ENCODE data around the gene ZBP1.
"Not testable (repeated sequence)": the region's sequence is repeated elsewhere in the genome, so short reads cannot be mapped to it uniquely, and the experiment has no call there.

The ZBP1 gene

GRCh38 chr20:57633945-57634491, 13.8 kb upstream of the ZBP1 start:
- Histone ChIP-seq H3K4me3 (no peak overlapping the region), H3K9me3 (ENCODE audit: low read depth, low read length) (no peaks in the 10 kb centered on the region; the same call in 1 of the 2 replicates), H3K27ac (no peak overlapping the region), H3K36me3 (ENCODE audit: insufficient read depth, low read length) (no peaks in the 10 kb centered on the region), H3K9ac (ENCODE audit: insufficient read length) (no peak overlapping the region)
- no peak for DNase-seq (ENCODE audit: low read depth, low spot score)
- TF ChIP-seq FOXP2 (optimal IDR thresholded peaks at IDR 0.05; ENCODE audit: control extremely low read depth, extremely low read length, insufficient read depth) (no peak), POLR2AphosphoS5 (IDR thresholded peaks at IDR 0.05; ENCODE audit: borderline replicate concordance, low read depth, low read length) (no peak), EZH2 (IDR thresholded peaks at IDR 0.05) (no peak)

GRCh38 chr20:57632286-57632685, 12.1 kb upstream of the ZBP1 start:
- H3K27ac ChIP-seq, result no peak overlapping the region
- no peaks in the 10 kb centered on the region for H3K36me3 ChIP-seq (ENCODE audit: insufficient read depth, low read length)
- no peak overlapping the region for H3K9ac ChIP-seq (ENCODE audit: insufficient read length)
- DNase-seq (ENCODE audit: low read depth, low spot score), result no peak
- H3K9me3 ChIP-seq (ENCODE audit: low read depth, low read length), result no peaks in the 10 kb centered on the region; the same call in 1 of the 2 replicates
- TF ChIP-seq POLR2AphosphoS5 (IDR thresholded peaks at IDR 0.05; ENCODE audit: borderline replicate concordance, low read depth, low read length), result no peak
- no peak for TF ChIP-seq EZH2 (IDR thresholded peaks at IDR 0.05)
- TF ChIP-seq FOXP2 (optimal IDR thresholded peaks at IDR 0.05; ENCODE audit: control extremely low read depth, extremely low read length, insufficient read depth), result no peak
- no peak overlapping the region for H3K4me3 ChIP-seq

GRCh38 chr20:57630061-57630460, 9.8 kb upstream of the ZBP1 start:
- no peaks in the 10 kb centered on the region for H3K36me3 ChIP-seq (ENCODE audit: insufficient read depth, low read length)
- no peak overlapping the region for H3K4me3 ChIP-seq
- no peak for TF ChIP-seq EZH2 (IDR thresholded peaks at IDR 0.05)
- TF ChIP-seq POLR2AphosphoS5 (IDR thresholded peaks at IDR 0.05; ENCODE audit: borderline replicate concordance, low read depth, low read length), result no peak
- no peak for TF ChIP-seq FOXP2 (optimal IDR thresholded peaks at IDR 0.05; ENCODE audit: control extremely low read depth, extremely low read length, insufficient read depth)
- DNase-seq (ENCODE audit: low read depth, low spot score), result no peak
- H3K9ac ChIP-seq (ENCODE audit: insufficient read length), result no peak overlapping the region
- H3K27ac ChIP-seq, result no peak overlapping the region
- H3K9me3 ChIP-seq (ENCODE audit: low read depth, low read length), result no peaks in the 10 kb centered on the region; the same call in 1 of the 2 replicates

GRCh38 chr20:57629491-57629901, 9.3 kb upstream of the ZBP1 start:
- H3K9me3 ChIP-seq (ENCODE audit: low read depth, low read length); H3K4me3 ChIP-seq; H3K36me3 ChIP-seq (ENCODE audit: insufficient read depth, low read length); DNase-seq (ENCODE audit: low read depth, low spot score); H3K27ac ChIP-seq; H3K9ac ChIP-seq (ENCODE audit: insufficient read length): not testable (repeated sequence)

- not testable (repeated sequence) for H3K36me3 ChIP-seq (ENCODE audit: insufficient read depth, low read length); H3K27ac ChIP-seq; DNase-seq (ENCODE audit: low read depth, low spot score); H3K9ac ChIP-seq (ENCODE audit: insufficient read length); H3K9me3 ChIP-seq (ENCODE audit: low read depth, low read length); H3K4me3 ChIP-seq
Observed at GRCh38 chr20:57628962-57629308, 8.7 kb upstream of the ZBP1 start.

GRCh38 chr20:57628047-57628961, 8.1 kb upstream of the ZBP1 start:
- H3K36me3 ChIP-seq (ENCODE audit: insufficient read depth, low read length), result no peaks in the 10 kb centered on the region
- DNase-seq (ENCODE audit: low read depth, low spot score), result peak; percentile 20
- no peak for TF ChIP-seq FOXP2 (optimal IDR thresholded peaks at IDR 0.05; ENCODE audit: control extremely low read depth, extremely low read length, insufficient read depth)
- no peak for TF ChIP-seq POLR2AphosphoS5 (IDR thresholded peaks at IDR 0.05; ENCODE audit: borderline replicate concordance, low read depth, low read length)
- TF ChIP-seq EZH2 (IDR thresholded peaks at IDR 0.05), result no peak
- peak overlapping the region; percentile 92 for H3K27ac ChIP-seq
- H3K9me3 ChIP-seq (ENCODE audit: low read depth, low read length), result no peaks in the 10 kb centered on the region; the same call in 1 of the 2 replicates
- peak overlapping the region; percentile 31 for H3K9ac ChIP-seq (ENCODE audit: insufficient read length)
- H3K4me3 ChIP-seq, result 0 out of 2 replicates have a peak overlapping the region, but pooled peaks have one; percentile 0

- H3K9ac ChIP-seq (ENCODE audit: insufficient read length), result no peak overlapping the region
- no peaks in the 10 kb centered on the region; the same call in 1 of the 2 replicates for H3K9me3 ChIP-seq (ENCODE audit: low read depth, low read length)
- H3K36me3 ChIP-seq (ENCODE audit: insufficient read depth, low read length), result no peaks in the 10 kb centered on the region
- no peak for DNase-seq (ENCODE audit: low read depth, low spot score)
- H3K4me3 ChIP-seq, result no peak overlapping the region
- H3K27ac ChIP-seq, result no peak overlapping the region
- no peak for TF ChIP-seq FOXP2 (optimal IDR thresholded peaks at IDR 0.05; ENCODE audit: control extremely low read depth, extremely low read length, insufficient read depth)
- no peak for TF ChIP-seq POLR2AphosphoS5 (IDR thresholded peaks at IDR 0.05; ENCODE audit: borderline replicate concordance, low read depth, low read length)
- TF ChIP-seq EZH2 (IDR thresholded peaks at IDR 0.05), result no peak
Observed at GRCh38 chr20:57627339-57627738, 7.1 kb upstream of the ZBP1 start.

- no peak overlapping the region for H3K9ac ChIP-seq (ENCODE audit: insufficient read length)
- DNase-seq (ENCODE audit: low read depth, low spot score), result no peak
- TF ChIP-seq POLR2AphosphoS5 (IDR thresholded peaks at IDR 0.05; ENCODE audit: borderline replicate concordance, low read depth, low read length) (no peak), FOXP2 (optimal IDR thresholded peaks at IDR 0.05; ENCODE audit: control extremely low read depth, extremely low read length, insufficient read depth) (no peak)
- no peak overlapping the region for H3K4me3 ChIP-seq
- no peaks in the 10 kb centered on the region; the same call in 1 of the 2 replicates for H3K9me3 ChIP-seq (ENCODE audit: low read depth, low read length)
- no peak overlapping the region for H3K27ac ChIP-seq
- no peaks in the 10 kb centered on the region for H3K36me3 ChIP-seq (ENCODE audit: insufficient read depth, low read length)
Observed at GRCh38 chr20:57625978-57626377, 5.8 kb upstream of the ZBP1 start.

All from SK-N-MC (cell line).